ENCODE results near the gene ZNF716.

DNA sequence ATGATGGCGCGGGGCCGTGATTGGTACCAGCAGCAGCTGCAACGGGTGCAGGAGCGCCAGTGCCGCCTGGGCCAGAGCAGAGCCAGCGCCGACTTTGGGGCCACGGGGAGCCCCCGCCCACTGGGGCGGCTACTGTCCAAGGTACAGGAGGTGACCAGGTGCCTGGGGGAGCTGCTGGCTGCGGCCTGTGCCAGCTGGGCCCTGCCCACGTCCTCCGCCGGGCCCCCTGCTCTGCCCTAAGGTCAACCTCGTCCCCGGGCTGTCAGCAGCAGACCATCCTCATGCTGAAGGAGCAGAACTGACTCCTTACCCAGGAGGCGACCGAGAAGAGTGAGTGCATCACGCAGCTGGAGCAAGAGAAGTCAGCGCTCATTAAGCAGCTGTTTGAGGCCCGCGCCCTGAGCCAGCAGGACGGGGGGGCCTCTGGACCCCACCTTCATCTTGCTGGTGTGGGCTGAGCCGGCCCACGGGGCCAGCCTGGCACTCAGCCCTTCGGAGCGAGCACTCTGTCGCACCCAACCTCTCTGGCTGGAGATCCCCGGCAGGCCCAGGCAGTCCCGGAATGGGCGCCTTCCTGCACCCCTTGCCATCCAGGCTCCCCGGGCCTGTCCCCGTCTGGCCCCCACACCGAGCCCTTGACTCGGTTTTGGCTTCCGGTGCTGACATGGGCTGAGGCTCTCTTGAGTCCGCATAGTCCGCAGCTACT, 24.6 kb upstream of the ZNF716 start:
- TF ChIP-seq, protein P1, sequence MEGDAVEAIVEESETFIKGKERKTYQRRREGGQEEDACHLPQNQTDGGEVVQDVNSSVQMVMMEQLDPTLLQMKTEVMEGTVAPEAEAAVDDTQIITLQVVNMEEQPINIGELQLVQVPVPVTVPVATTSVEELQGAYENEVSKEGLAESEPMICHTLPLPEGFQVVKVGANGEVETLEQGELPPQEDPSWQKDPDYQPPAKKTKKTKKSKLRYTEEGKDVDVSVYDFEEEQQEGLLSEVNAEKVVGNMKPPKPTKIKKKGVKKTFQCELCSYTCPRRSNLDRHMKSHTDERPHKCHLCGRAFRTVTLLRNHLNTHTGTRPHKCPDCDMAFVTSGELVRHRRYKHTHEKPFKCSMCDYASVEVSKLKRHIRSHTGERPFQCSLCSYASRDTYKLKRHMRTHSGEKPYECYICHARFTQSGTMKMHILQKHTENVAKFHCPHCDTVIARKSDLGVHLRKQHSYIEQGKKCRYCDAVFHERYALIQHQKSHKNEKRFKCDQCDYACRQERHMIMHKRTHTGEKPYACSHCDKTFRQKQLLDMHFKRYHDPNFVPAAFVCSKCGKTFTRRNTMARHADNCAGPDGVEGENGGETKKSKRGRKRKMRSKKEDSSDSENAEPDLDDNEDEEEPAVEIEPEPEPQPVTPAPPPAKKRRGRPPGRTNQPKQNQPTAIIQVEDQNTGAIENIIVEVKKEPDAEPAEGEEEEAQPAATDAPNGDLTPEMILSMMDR (IDR thresholded peaks at IDR 0.05) = no peak
- no peak for TF ChIP-seq POLR2A (IDR thresholded peaks at IDR 0.05)

Data from right lobe of liver (tissue), 4 donors.